Globus pallidus (tissue), 1 donor: ENCODE results near the gene DYNLRB1.

Experiments
- DNase-seq: peaks from one replicate; pipeline ENCODE4 v3.0.0-alpha.2; 2015; ENCODE audit warnings: low spot score

Gene DYNLRB1

GRCh38 chr20:34558320-34559218, 42.3 kb downstream of the DYNLRB1 start, which contains the start of gene MAP1LC3A:
Gene MAP1LC3A (plus strand): TSS chr20:34558718. CDS start chr20:34558869, 151 bp downstream.
- DNase-seq: peak; percentile 91

- peak; percentile 43 for DNase-seq
Measured at GRCh38 chr20:34559311-34560140, 43.3 kb downstream of the DYNLRB1 start.

- DNase-seq: peak; percentile 82
Measured at GRCh38 chr20:34560141-34560523, 43.9 kb downstream of the DYNLRB1 start.

- no peak for DNase-seq
Measured at GRCh38 chr20:34560614-34561013, 44.4 kb downstream of the DYNLRB1 start.

- DNase-seq: no peak
Measured at GRCh38 chr20:34561661-34562060, 45.4 kb downstream of the DYNLRB1 start.

- peak; percentile 54 for DNase-seq
Measured at GRCh38 chr20:34562641-34563040, 46.4 kb downstream of the DYNLRB1 start.

- no peak for DNase-seq
Measured at GRCh38 chr20:34564833-34565232, 48.6 kb downstream of the DYNLRB1 start.

GRCh38 chr20:34566978-34567891, 51.0 kb downstream of the DYNLRB1 start:
- no peak for DNase-seq

GRCh38 chr20:34567892-34568865, 52.0 kb downstream of the DYNLRB1 start:
- no peak for DNase-seq

GRCh38 chr20:34569598-34569997, 53.4 kb downstream of the DYNLRB1 start:
- no peak for DNase-seq

- no peak for DNase-seq
Measured at GRCh38 chr20:34570859-34571306, 54.7 kb downstream of the DYNLRB1 start.

- no peak for DNase-seq
Measured at GRCh38 chr20:34571753-34572152, 55.5 kb downstream of the DYNLRB1 start.

GRCh38 chr20:34573541-34574300, 57.5 kb downstream of the DYNLRB1 start:
- no peak for DNase-seq

- DNase-seq: no peak
Measured at GRCh38 chr20:34574426-34574825, 58.2 kb downstream of the DYNLRB1 start.

GRCh38 chr20:34574861-34575260, 58.6 kb downstream of the DYNLRB1 start:
- DNase-seq: no peak

- no peak for DNase-seq
Measured at GRCh38 chr20:34575271-34575670, 59.0 kb downstream of the DYNLRB1 start.

GRCh38 chr20:34575756-34576155, 59.5 kb downstream of the DYNLRB1 start:
- no peak for DNase-seq

- no peak for DNase-seq
Measured at GRCh38 chr20:34577061-34577460, 60.8 kb downstream of the DYNLRB1 start.

GRCh38 chr20:34578025-34578424, 61.8 kb downstream of the DYNLRB1 start:
- no peak for DNase-seq

GRCh38 chr20:34578521-34578920, 62.3 kb downstream of the DYNLRB1 start:
- DNase-seq: peak; percentile 49
